Limb (tissue), 2 donors: ENCODE results near the gene PRKCH.
A peak's percentile ranks its signal among the peaks of the same experiment; 100 is the strongest.
"Not testable (repeated sequence)": the region's sequence is repeated elsewhere in the genome, so short reads cannot be mapped to it uniquely, and the experiment has no call there.

Experiments used
- DNase-seq, 2 donors: peaks; one replicate each; pipeline ENCODE4 v3.0.0-alpha.2; 2016; ENCODE audit errors: extremely low spot score in 2 of 2

The PRKCH gene

DNA sequence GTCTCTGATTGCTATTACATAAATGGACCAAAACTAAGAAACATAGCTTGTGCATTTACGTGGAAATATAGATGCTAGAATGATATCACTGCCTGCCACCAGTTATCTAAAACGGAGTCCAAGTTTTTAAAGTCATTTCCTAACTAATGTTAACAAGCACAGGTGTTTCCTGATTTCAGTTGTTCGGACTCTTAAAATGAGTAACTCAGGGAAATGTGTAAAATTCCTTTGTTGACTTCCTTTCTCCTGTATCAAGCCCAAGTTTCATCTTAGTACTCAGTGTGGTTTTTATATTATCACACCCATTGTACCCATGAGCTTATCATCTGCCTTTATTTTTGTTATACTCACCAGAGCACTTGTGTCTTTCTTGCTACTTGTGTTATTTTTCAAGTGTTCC is 13.2 kb upstream of the PRKCH start:
- no peak for DNase-seq

DNA sequence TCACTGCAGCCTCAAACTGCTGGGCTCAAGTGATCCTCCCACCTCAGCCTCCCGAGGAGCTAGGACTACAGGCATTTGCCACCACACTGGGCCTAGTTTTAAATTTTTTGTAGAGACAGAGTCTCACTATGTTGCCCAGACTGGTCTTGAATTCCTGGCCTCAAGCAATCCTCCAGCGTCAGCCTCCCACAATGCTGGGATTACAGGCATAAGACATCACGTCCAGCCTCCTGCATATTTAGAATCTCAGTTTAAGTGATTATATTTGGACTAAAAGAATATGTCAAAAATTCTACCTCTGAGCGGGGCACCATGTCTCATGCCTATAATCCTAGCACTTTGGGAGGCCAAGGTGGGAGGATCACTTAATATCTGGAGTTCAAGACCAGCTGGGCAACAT is 12.7 kb upstream of the PRKCH start:
- not testable (repeated sequence) for DNase-seq

DNA sequence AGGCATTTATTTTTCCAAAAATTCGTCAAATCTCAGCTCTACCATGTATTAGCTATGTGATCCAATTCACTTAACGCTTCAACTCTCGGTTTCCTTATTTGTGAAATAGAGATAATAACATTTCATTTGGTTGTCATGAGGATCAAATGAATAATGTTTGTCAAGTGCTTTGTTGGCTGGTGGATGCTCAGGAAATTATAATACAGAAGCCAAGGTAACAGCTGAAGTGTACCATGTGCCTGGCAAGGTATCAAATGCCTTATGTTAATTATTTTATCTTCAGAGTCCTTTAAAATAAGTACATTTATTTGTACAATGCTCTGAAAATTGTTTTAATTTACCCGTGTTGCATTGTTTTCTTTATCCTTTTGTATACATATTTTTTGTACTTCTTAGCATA is 6.1 kb upstream of the PRKCH start:
- DNase-seq, result no peak

- no peak for DNase-seq
Measured at GRCh38 chr14:61319086-61319485, 2.3 kb upstream of the PRKCH start.

GRCh38 chr14:61319706-61320105 is 1.7 kb upstream of the PRKCH start:
- DNase-seq, result no peak

DNA sequence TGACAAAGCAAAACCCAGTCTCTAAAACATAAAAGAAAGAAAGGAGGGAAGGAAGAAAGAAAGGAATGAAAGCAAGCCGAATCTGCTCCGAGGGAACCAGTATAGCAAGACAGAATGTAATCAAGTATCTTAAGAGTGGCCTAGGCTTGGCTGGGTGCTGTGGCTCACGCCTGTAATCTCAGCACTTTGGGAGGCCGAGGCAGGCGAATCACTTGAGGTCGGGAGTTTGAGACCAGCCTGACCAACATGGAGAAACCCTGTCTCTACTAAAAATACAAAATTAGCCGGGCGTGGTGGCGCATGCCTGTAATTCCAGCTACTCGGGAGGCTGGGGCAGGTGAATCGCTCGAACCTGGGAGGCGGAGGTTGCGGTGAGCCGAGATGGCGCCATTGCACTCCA is 1.2 kb upstream of the PRKCH start:
- not testable (repeated sequence) for DNase-seq

- peak in 1 of 2 donors; percentile 45 for DNase-seq
Measured at GRCh38 chr14:61320806-61321384, 484 bp upstream of the PRKCH start.

- DNase-seq, result peak in 1 of 2 donors; percentile 47
Measured at GRCh38 chr14:61322011-61322798, 826 bp downstream of the PRKCH start.

GRCh38 chr14:61322799-61323290 is 1.5 kb downstream of the PRKCH start:
- DNase-seq, result no peak

GRCh38 chr14:61323970-61324369 is 2.6 kb downstream of the PRKCH start:
- DNase-seq, result no peak

- DNase-seq, result no peak
Measured at GRCh38 chr14:61325166-61325565, 3.8 kb downstream of the PRKCH start.

DNA sequence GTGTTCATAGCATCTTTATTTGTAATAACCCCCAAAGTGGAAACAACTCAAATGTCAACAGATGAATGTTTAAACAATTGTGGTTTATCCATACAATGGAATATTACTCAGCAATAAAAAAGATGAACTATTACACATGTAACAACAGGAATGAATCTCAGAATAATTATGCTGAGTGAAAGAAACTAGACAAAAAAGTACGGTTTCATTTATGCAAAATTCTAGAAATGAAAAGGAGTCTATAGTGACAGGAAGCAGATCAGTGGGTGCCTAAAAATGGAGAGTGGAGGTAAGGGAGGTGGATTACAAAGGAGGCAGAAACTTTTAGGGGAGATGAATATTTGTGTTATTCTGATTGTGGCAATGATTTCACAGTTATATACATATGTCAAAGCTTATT is 4.8 kb downstream of the PRKCH start:
- no peak for DNase-seq

GRCh38 chr14:61326847-61327246 is 5.5 kb downstream of the PRKCH start:
- DNase-seq, result peak in 1 of 2 donors; percentile 45

- DNase-seq, result no peak
Measured at GRCh38 chr14:61328626-61329262, 7.4 kb downstream of the PRKCH start.

DNA sequence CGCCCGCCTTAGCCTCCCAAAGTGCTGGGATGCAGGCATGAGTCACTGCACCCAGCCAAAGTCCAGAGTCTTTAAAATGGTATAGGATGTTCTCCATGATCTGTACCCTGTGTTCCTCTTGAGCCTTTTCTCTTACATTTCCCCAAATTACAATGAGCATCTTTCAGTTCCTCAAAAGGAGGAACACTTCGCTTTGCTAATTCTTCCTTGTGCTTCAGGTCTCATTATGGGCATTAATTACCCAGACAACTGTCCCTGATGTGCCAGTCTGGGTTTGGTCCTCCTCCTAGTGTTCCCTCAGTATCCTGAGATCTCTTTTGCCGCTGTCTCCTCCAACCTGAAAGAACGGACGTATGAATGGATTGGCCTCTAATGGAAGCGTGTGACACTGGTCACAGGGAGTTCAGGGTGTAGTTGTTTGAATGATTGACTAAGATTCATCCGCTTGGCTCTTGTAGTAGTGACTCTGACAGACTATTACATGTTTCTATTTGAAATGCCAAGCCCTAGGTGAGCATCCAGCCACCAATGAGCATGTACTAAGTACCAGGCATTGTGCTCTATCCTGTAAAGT is 8.2 kb downstream of the PRKCH start:
- DNase-seq, result no peak

- DNase-seq, result no peak
Measured at GRCh38 chr14:61330511-61330910, 9.1 kb downstream of the PRKCH start.

DNA sequence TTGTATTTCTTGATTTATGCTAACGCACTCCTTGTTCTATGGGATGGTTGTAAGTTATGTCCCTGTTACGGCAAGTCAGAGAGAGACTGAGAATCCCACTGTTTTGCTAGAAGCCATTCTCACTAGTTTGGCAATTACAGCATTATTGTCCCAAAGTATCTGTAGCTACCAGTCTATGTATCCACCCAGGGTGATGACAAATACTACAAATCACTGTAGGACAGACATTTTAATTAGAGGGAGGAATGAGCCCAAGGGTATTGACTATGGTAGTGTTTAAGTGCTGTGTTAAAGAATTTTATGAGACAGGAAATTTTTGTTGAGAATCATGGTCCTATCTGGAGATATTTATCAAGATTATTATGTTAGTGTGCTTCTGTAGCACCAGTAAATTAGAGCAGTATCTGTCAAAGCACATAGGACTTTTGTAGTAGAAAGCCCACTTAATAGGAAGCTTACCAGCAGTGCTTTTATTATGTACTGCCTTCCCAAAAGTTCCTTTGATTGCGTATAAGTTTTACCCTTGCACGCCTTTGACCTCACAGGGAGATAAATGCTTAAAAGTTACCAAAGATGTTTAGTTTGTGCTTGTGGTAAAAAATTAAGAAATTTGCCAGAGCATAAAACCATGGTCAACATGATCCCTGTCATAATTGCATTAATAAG is 10.7 kb downstream of the PRKCH start:
- DNase-seq, result no peak

DNA sequence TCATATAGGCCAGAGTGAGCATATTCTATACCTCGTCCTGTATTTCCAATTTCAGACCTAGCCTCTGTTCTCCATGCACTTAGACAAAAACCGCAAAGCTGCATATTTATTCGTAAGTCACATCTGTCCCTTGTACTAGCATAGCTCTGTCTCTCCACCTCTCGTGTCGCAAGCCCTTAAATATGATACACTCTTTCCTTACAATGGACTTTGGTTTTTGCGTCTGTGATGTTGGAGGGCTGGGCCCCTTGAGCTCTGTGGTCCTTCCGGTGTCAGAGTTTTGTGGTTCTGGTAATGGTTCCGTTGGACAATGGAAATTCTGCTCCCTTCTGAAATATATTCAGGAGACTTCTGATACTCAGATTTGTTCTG is 11.3 kb downstream of the PRKCH start:
- DNase-seq, result no peak

GRCh38 chr14:61333087-61333486 is 11.7 kb downstream of the PRKCH start:
- no peak for DNase-seq

DNA sequence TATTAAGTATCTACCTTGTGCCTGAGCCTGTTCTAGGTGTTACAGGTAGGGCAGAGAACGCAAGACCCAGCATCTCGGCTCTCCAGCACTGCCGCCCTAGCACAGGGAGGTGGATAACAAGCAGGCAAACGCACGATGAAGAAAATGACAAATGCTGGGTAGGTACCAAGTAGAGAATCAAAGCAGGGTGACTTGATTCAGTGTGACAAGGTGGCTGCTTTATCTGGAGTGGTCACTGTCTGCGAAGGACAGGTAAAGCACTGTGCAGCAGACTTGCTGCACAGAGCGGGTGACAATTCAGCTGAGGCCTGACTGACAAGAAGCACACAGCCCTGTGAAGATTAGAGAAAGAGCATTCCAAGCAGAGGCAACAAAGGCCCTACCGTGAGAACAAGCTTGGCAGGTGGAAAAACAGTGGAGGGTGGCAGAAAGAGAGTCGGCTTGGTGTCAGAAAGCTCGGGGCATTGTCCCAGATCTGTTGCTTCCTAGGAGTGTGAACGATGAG is 12.9 kb downstream of the PRKCH start:
- no peak for DNase-seq

DNA sequence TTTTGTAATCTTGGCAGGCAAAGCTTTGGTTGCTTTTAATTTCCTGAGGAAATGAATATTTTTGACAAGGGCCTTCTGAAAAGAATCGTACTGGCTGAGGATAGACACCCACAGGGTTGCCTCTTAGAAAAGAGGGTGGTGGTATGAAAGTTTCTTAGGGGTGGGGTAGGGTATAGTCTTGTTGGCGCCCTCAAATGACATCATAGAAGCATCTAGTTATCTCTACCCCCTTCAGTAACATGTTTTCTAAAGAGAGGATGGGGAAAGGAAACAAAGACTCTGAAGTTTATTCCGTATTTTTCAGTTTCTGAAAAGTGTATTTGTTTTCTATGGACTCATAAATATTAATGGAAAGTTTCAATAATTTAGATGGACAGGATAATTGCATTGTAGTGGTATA is 13.7 kb downstream of the PRKCH start:
- no peak for DNase-seq
